Sigmoid colon (tissue), 4 donors: ENCODE measurements around the gene GPC5.

ENCODE experiments used
- POLR2AphosphoS5 ChIP-seq, 4 donors: sonication (generic); formaldehyde crosslinking; IDR thresholded peaks; one replicate each; pipeline ENCODE4 v1.6.1; 2017; ENCODE audit warnings: antibody characterized with exemption in 4 of 4
- TF ChIP-seq, protein P1 (sequence below), 4 experiments: fragments of 450-650 bp in 3 of 4; fragments of 200-600 bp in 1 of 4; IDR thresholded peaks; one replicate each; pipeline ENCODE4 v1.5.1; 2016 to 2019; ENCODE audit warnings: antibody characterized with exemption in 4 of 4, mild to moderate bottlenecking in 3 of 4, moderate library complexity in 2 of 4

DNA sequence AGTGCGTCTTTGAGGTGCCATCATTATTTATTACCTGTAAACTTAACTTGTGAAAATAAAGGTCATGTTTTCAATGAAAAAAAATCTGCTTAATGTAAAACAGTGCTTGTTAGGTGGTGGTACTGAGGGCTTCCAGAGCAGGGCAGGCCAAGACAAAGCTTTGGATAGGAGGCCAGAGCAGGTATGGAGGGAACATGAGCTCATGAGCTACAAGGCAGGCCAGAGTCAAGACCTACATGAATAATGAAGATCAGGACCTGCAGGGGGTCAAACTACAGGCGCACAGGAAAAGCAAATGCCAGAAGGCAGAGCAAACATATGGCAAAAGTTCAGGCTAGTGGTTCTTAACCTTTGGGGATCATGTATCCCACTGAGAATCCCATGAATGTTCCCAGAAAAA is 343.5 kb downstream of the GPC5 start:
- no peak for TF ChIP-seq POLR2AphosphoS5 (IDR thresholded peaks at IDR 0.05)
- TF ChIP-seq, protein P1, sequence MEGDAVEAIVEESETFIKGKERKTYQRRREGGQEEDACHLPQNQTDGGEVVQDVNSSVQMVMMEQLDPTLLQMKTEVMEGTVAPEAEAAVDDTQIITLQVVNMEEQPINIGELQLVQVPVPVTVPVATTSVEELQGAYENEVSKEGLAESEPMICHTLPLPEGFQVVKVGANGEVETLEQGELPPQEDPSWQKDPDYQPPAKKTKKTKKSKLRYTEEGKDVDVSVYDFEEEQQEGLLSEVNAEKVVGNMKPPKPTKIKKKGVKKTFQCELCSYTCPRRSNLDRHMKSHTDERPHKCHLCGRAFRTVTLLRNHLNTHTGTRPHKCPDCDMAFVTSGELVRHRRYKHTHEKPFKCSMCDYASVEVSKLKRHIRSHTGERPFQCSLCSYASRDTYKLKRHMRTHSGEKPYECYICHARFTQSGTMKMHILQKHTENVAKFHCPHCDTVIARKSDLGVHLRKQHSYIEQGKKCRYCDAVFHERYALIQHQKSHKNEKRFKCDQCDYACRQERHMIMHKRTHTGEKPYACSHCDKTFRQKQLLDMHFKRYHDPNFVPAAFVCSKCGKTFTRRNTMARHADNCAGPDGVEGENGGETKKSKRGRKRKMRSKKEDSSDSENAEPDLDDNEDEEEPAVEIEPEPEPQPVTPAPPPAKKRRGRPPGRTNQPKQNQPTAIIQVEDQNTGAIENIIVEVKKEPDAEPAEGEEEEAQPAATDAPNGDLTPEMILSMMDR (IDR thresholded peaks at IDR 0.05): no peak
